Left ventricle myocardium inferior (tissue), 1 donor: Measurements from ENCODE around the gene PDE6B. TPM values are rescaled to one million over a fixed set of nuclear protein-coding genes. Genes with fewer than 3 reads are reported as not detected.

Experiments
- DNase-seq: peaks from one replicate; pipeline ENCODE4 v3.0.0-alpha.2; 2020
- H3K27ac ChIP-seq: fragments of 200-600 bp; replicated peaks from 2 replicates; pipeline ENCODE4 v1.8.0; 2021
- H3K27me3 ChIP-seq: fragments of 200-600 bp; 2 replicates; pipeline ENCODE4 v1.8.0; 2021; ENCODE audit warnings: low read depth
- H3K36me3 ChIP-seq: fragments of 200-600 bp; 2 replicates; pipeline ENCODE4 v1.8.0; 2021
- H3K4me1 ChIP-seq: fragments of 200-600 bp; 2 replicates; pipeline ENCODE4 v1.8.0; 2021
- H3K4me3 ChIP-seq: fragments of 200-600 bp; 2 replicates; pipeline ENCODE4 v1.8.0; 2021; ENCODE audit warnings: mild to moderate bottlenecking, moderate library complexity
- H3K9me3 ChIP-seq: fragments of 200-600 bp; replicated peaks from 2 replicates; pipeline ENCODE4 v1.8.0; 2021
- CTCF ChIP-seq: fragments of 200-600 bp; IDR thresholded peaks from 2 replicates; pipeline ENCODE4 v1.8.0; 2021; ENCODE audit warnings: antibody characterized with exemption, mild to moderate bottlenecking, borderline replicate concordance
- intact Hi-C: fragments of 100-400 bp; cut with micrococcal nuclease; formaldehyde crosslinking; loops from one replicate; pipeline ENCODE4 v1.11.0; 2022
- total RNA-seq: library from RNA; stranded (reverse); fragmentation: NEBNext Ultra II Directional; extraction: Animal tissue kit (Norgen Biotek cat#: 25700); gene quantifications from one replicate; pipeline ENCODE4 v1.2.1, GENCODE V29; 2021
- donor health status: DM: no; HTN: yes; CAD: no; lungs with severe emphysema.

Gene PDE6B
- total RNA-seq, 1 donor from 2014 or later, result 2.7 TPM

- Histone ChIP-seq H3K4me1 (peaks cover 39% of the 10 kb centered on the region), H3K27me3 (no peaks in the 10 kb centered on the region), H3K4me3 (no peak overlapping the region), H3K9me3 (no peaks in the 10 kb centered on the region), H3K36me3 (peaks cover 28% of the 10 kb centered on the region), H3K27ac (no peak overlapping the region)
- intact Hi-C loops, result no loop called here
- DNase-seq, result no peak
- no peak for TF ChIP-seq CTCF
Observed at GRCh38 chr4:671769-672168, 46.4 kb downstream of the PDE6B start.

DNA sequence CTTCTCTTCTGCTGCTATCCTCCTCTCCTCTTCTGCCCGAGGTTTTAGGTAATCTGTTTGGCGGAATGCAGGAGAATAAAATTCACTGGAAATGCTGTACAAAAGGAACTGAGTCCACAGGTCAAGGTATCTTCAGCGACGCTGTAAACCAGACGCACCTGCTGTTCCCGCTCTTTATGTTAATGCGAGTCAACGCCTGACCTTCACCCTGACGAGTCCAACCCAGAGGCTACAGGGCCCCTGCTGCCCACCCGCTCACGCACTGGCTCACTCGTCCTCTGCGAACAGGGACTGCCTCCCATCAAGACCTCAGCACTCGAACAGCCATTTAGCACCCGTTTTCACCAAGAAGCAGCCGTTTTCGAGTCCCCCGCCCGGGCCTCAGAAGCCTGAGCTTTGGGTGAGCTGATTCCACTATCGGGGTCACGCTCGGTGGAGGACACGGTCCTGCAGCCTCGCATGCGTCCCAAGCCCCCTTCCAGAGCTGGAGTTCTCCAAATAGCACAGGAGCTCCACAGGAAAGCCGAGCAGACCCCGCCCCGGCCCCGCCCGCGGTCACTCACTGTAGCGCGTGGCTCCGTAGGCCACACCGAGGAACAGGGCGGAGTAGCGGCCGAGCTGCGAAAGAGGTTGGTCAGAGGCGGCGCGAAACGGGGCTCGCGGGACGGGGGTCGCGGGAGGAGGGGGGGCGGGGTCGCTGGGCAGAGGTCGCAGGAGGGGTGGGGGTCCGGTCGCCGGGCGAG lies 48.1 kb downstream of the PDE6B start:
- no peak for TF ChIP-seq CTCF
- peak overlapping the region; percentile 87 for H3K4me3 ChIP-seq
- H3K4me1 ChIP-seq, result peaks cover 39% of the 10 kb centered on the region
- intact Hi-C loops, result no loop called here
- H3K27me3 ChIP-seq, result no peaks in the 10 kb centered on the region
- H3K27ac ChIP-seq, result peak overlapping the region; percentile 93
- no peaks in the 10 kb centered on the region for H3K9me3 ChIP-seq
- peak; percentile 61 for DNase-seq
- peaks cover 28% of the 10 kb centered on the region for H3K36me3 ChIP-seq

- Histone ChIP-seq H3K27me3 (no peaks in the 10 kb centered on the region), H3K9me3 (no peaks in the 10 kb centered on the region), H3K4me1 (peaks cover 39% of the 10 kb centered on the region), H3K4me3 (peak within 1 kb of the TSS; percentile 87), H3K27ac (peak within 1 kb of the TSS; percentile 93), H3K36me3 (peaks cover 28% of the 10 kb centered on the region)
- peak; percentile 96 for DNase-seq
- peak; percentile 92 for TF ChIP-seq CTCF
- intact Hi-C loops, result no loop called here
Observed at GRCh38 chr4:674172-675035, 49.0 kb downstream of the PDE6B start, which contains the start of the genes ATP5ME and MYL5. Gene ATP5ME, minus strand, starts transcription at chr4:674276. Its CDS starts 29 bp downstream, at chr4:674247. Gene MYL5, plus strand, starts transcription at chr4:674542. Its CDS starts 3,485 bp downstream, at chr4:678027.

GRCh38 chr4:675036-675882 lies 49.9 kb downstream of the PDE6B start:
- no peaks in the 10 kb centered on the region for H3K9me3 ChIP-seq
- peak; percentile 33 for DNase-seq
- peak overlapping the region; percentile 87 for H3K4me3 ChIP-seq
- no peak for TF ChIP-seq CTCF
- intact Hi-C loops, result no loop called here
- peaks cover 28% of the 10 kb centered on the region for H3K36me3 ChIP-seq
- H3K27me3 ChIP-seq, result no peaks in the 10 kb centered on the region
- H3K4me1 ChIP-seq, result peaks cover 40% of the 10 kb centered on the region
- H3K27ac ChIP-seq, result peak overlapping the region; percentile 93
